COR-L47 (cell line): Measurements from ENCODE around the gene RASA4B.
A peak's percentile ranks its signal among the peaks of the same experiment; 100 is the strongest.

Experiments used
- DNase-seq: peaks from one replicate; lab custom pipeline; 2025; lab: John Stamatoyannopoulos, UW

RASA4B gene

GRCh38 chr7:102452451-102452850 lies 65.1 kb downstream of the RASA4B start:
- no peak for DNase-seq

GRCh38 chr7:102451371-102452054 lies 66.1 kb downstream of the RASA4B start:
- DNase-seq = peak; percentile 63

GRCh38 chr7:102450242-102450641 lies 67.3 kb downstream of the RASA4B start:
- DNase-seq = peak; percentile 14

GRCh38 chr7:102449136-102449535 lies 68.4 kb downstream of the RASA4B start:
- no peak for DNase-seq

- DNase-seq = no peak
Measured at GRCh38 chr7:102447311-102447710, 70.3 kb downstream of the RASA4B start.

- DNase-seq = no peak
Measured at GRCh38 chr7:102446387-102447156, 71.0 kb downstream of the RASA4B start.

- no peak for DNase-seq
Measured at GRCh38 chr7:102445674-102446071, 71.9 kb downstream of the RASA4B start.

GRCh38 chr7:102444961-102445673 lies 72.5 kb downstream of the RASA4B start:
- no peak for DNase-seq

GRCh38 chr7:102439963-102440795 lies 77.4 kb downstream of the RASA4B start:
- no peak for DNase-seq

GRCh38 chr7:102436118-102436517 lies 81.5 kb downstream of the RASA4B start:
- DNase-seq = no peak

GRCh38 chr7:102434039-102434486 lies 83.5 kb downstream of the RASA4B start:
- DNase-seq = peak; percentile 12

- DNase-seq = peak; percentile 62
Measured at GRCh38 chr7:102433219-102434038, 84.1 kb downstream of the RASA4B start, which contains the start of gene ORAI2. TSS of gene ORAI2 (plus strand) at chr7:102433575. CDS start at chr7:102438957, 5,382 bp downstream.
